Neural cell (in vitro differentiated cells): Measurements from ENCODE around the gene ANKRD33B. TPM values are rescaled to one million over a fixed set of nuclear protein-coding genes. Genes with fewer than 3 reads are reported as not detected.

Experiments
- H2AFZ ChIP-seq: fragments of 200-600, 300-800 bp; sonication (generic), shearing (Covaris generic); 2 replicates; pipeline ENCODE4 v1.6.0; 2014; ENCODE audit warnings: low read depth, mild to moderate bottlenecking, antibody characterized with exemption, low read length, moderate library complexity
- H3F3A ChIP-seq: fragments of 200-600 bp; shearing (Covaris generic); 2 replicates; pipeline ENCODE4 v1.6.1; 2016; ENCODE audit warnings: mild to moderate bottlenecking, moderate library complexity, mixed read lengths, antibody characterized with exemption, low read length; ENCODE audit not compliant: insufficient read depth, poor library complexity, severe bottlenecking
- H3K27ac ChIP-seq: fragments of 200-600, 300-800 bp; sonication (generic), shearing (Covaris generic); 2 replicates; pipeline ENCODE4 v1.5.1; 2014; ENCODE audit warnings: mild to moderate bottlenecking, low read length, moderate library complexity
- H3K27me3 ChIP-seq: fragments of 300-800, 200-600 bp; sonication (generic), shearing (Covaris generic); 2 replicates; pipeline ENCODE4 v1.6.0; 2014; ENCODE audit warnings: mild to moderate bottlenecking, low read depth, low read length, moderate library complexity; ENCODE audit not compliant: insufficient read depth
- H3K36me3 ChIP-seq: fragments of 300-800, 200-600 bp; sonication (generic), shearing (Covaris generic); 2 replicates; pipeline ENCODE4 v1.5.1; 2014; ENCODE audit warnings: mild to moderate bottlenecking, antibody characterized with exemption, low read length, moderate library complexity; ENCODE audit not compliant: insufficient read depth
- H3K4me2 ChIP-seq: fragments of 300-800, 200-600 bp; sonication (generic), shearing (Covaris generic); 2 replicates; pipeline ENCODE4 v1.6.0; 2014; ENCODE audit warnings: mild to moderate bottlenecking, low read length
- H3K4me3 ChIP-seq: fragments of 300-800, 200-600 bp; sonication (generic), shearing (Covaris generic); 2 replicates; pipeline ENCODE4 v1.5.1; 2014; ENCODE audit warnings: mild to moderate bottlenecking, low read length, moderate library complexity
- H3K79me2 ChIP-seq: fragments of 200-600 bp; shearing (Covaris generic); replicated peaks from 2 replicates; pipeline ENCODE4 v1.6.0; 2014; ENCODE audit warnings: mild to moderate bottlenecking, low read length, moderate library complexity; ENCODE audit not compliant: insufficient read depth
- H3K9ac ChIP-seq: fragments of 300-800, 200-600 bp; sonication (generic), shearing (Covaris generic); 2 replicates; pipeline ENCODE4 v1.6.1; 2016; ENCODE audit warnings: mild to moderate bottlenecking, low read length, mixed read lengths
- H3K9me2 ChIP-seq: fragments of 200-600 bp; shearing (Covaris generic); 2 replicates; pipeline ENCODE4 v1.6.1; 2016; ENCODE audit warnings: mild to moderate bottlenecking, low read length, mixed read lengths; ENCODE audit not compliant: insufficient read depth
- H3K9me3 ChIP-seq: fragments of 200-600, 300-800 bp; sonication (generic), shearing (Covaris generic); 2 replicates; pipeline ENCODE4 v1.6.1; 2016; ENCODE audit warnings: mild to moderate bottlenecking, mixed run types, low read length, moderate library complexity, mixed read lengths
- H4K20me1 ChIP-seq: fragments of 200-600 bp; shearing (Covaris generic); 2 replicates; pipeline ENCODE4 v1.6.1; 2016; ENCODE audit warnings: mild to moderate bottlenecking, mixed run types; ENCODE audit not compliant: insufficient read depth
- CTCF ChIP-seq: fragments of 450-650 bp; IDR thresholded peaks from 2 replicates; pipeline ENCODE4 v1.5.1; 2014; ENCODE audit warnings: antibody characterized with exemption, mild to moderate bottlenecking, moderate library complexity; ENCODE audit not compliant: poor library complexity, severe bottlenecking
- EP300 ChIP-seq: fragments of 450-650 bp; conservative IDR thresholded peaks from 2 replicates; pipeline ENCODE4 v1.6.1; 2014; ENCODE audit warnings: antibody characterized with exemption, mild to moderate bottlenecking, moderate library complexity; ENCODE audit not compliant: poor library complexity, severe bottlenecking
- EZH2 ChIP-seq: fragments of 200-600, 300-800 bp; shearing (Covaris generic), sonication (generic); IDR thresholded peaks from 2 replicates; pipeline ENCODE4 v1.6.1; 2014; ENCODE audit warnings: antibody characterized with exemption, low read length, borderline replicate concordance, mild to moderate bottlenecking; ENCODE audit not compliant: insufficient read depth, poor library complexity, severe bottlenecking
- MXI1 ChIP-seq: fragments of 450-650 bp; conservative IDR thresholded peaks from 2 replicates; pipeline ENCODE4 v1.6.1; 2014; ENCODE audit warnings: antibody characterized with exemption, mild to moderate bottlenecking; ENCODE audit not compliant: poor library complexity, severe bottlenecking
- POLR2AphosphoS5 ChIP-seq: IDR thresholded peaks from 2 replicates; pipeline ENCODE4 v1.6.1; 2012
- RAD21 ChIP-seq: fragments of 450-650 bp; conservative IDR thresholded peaks from 2 replicates; pipeline ENCODE4 v1.6.1; 2014; ENCODE audit warnings: antibody characterized with exemption, mild to moderate bottlenecking, moderate library complexity
- REST ChIP-seq: IDR thresholded peaks from 2 replicates; pipeline ENCODE4 v1.6.1; 2012; ENCODE audit warnings: borderline replicate concordance
- SMC3 ChIP-seq: fragments of 450-650 bp; conservative IDR thresholded peaks from 2 replicates; pipeline ENCODE4 v1.6.1; 2014; ENCODE audit warnings: antibody characterized with exemption, mild to moderate bottlenecking, moderate library complexity; ENCODE audit not compliant: poor library complexity
- TAF1 ChIP-seq: IDR thresholded peaks from 2 replicates; pipeline ENCODE4 v1.6.1; 2012; ENCODE audit warnings: low read depth
- polyA plus RNA-seq: library from polyadenylated mRNA; depleted of rRNA; stranded (reverse); fragments of >200 nt; gene quantifications from 2 replicates; pipeline ENCODE4 v1.2.3, GENCODE V29; 2014

ANKRD33B gene
- polyA plus RNA-seq, 1 donor from 2014 or later: not detected

- no peak overlapping the region for H2AFZ ChIP-seq
- no peak overlapping the region for H3K4me3 ChIP-seq
- H3K79me2 ChIP-seq: no peaks in the 10 kb centered on the region
- no peaks in the 10 kb centered on the region for H4K20me1 ChIP-seq
- no peaks in the 10 kb centered on the region for H3F3A ChIP-seq
- H3K9me2 ChIP-seq: no peaks in the 10 kb centered on the region
- H3K27ac ChIP-seq: no peak overlapping the region
- no peak overlapping the region for H3K9ac ChIP-seq
- no peaks in the 10 kb centered on the region for H3K36me3 ChIP-seq
- no peaks in the 10 kb centered on the region for H3K9me3 ChIP-seq
- no peak for TF ChIP-seq REST
- TF ChIP-seq POLR2AphosphoS5: no peak
- TF ChIP-seq MXI1: no peak
- TF ChIP-seq SMC3: no peak
- TF ChIP-seq EP300: no peak
- H3K27me3 ChIP-seq: peaks cover 52% of the 10 kb centered on the region
- no peak overlapping the region for H3K4me2 ChIP-seq
Observed at GRCh38 chr5:10566543-10567068, 2.7 kb downstream of the ANKRD33B start.

- H3K79me2 ChIP-seq: no peaks in the 10 kb centered on the region
- H3K9me3 ChIP-seq: no peaks in the 10 kb centered on the region
- no peak overlapping the region for H3K4me2 ChIP-seq
- no peaks in the 10 kb centered on the region for H4K20me1 ChIP-seq
- no peak for TF ChIP-seq MXI1
- TF ChIP-seq SMC3: no peak
- TF ChIP-seq RAD21: no peak
- no peak for TF ChIP-seq EP300
- no peak for TF ChIP-seq CTCF
- no peak for TF ChIP-seq REST
- no peak for TF ChIP-seq TAF1
- TF ChIP-seq EZH2: no peak
- TF ChIP-seq POLR2AphosphoS5: no peak
- H3K36me3 ChIP-seq: no peaks in the 10 kb centered on the region
- H2AFZ ChIP-seq: no peak overlapping the region
- no peaks in the 10 kb centered on the region for H3F3A ChIP-seq
- peaks cover 48% of the 10 kb centered on the region for H3K27me3 ChIP-seq
- H3K27ac ChIP-seq: no peak overlapping the region
- no peaks in the 10 kb centered on the region for H3K9me2 ChIP-seq
- H3K9ac ChIP-seq: no peak overlapping the region
- H3K4me3 ChIP-seq: no peak overlapping the region
Observed at GRCh38 chr5:10567121-10567591, 3.3 kb downstream of the ANKRD33B start.
